Neutrophil (primary cell): ENCODE measurements around the gene SRSF11.
"Not testable (repeated sequence)": the region's sequence is repeated elsewhere in the genome, so short reads cannot be mapped to it uniquely, and the experiment has no call there.

Experiments
- H3K27ac ChIP-seq: fragments of 200-600 bp; sonication (generic); 2 replicates; pipeline ENCODE4 v1.5.1; 2016; ENCODE audit warnings: mild to moderate bottlenecking, moderate library complexity
- H3K27me3 ChIP-seq: fragments of 200-600 bp; sonication (generic); 2 replicates; pipeline ENCODE4 v1.6.0; 2016; ENCODE audit warnings: mild to moderate bottlenecking
- H3K36me3 ChIP-seq: fragments of 200-600 bp; sonication (generic); 2 replicates; pipeline ENCODE4 v1.5.1; 2017
- H3K4me1 ChIP-seq, 2 experiments: fragments of 200-600 bp in 1 of 2; sonication (generic) in 1 of 2; 1 replicate in 1 of 2; 2 replicates in 1 of 2; pipeline versions ENCODE4 v1.5.1 to v1.6.1; 2013 to 2016; ENCODE audit warnings: low read depth in 1 of 2, low read length in 1 of 2, mild to moderate bottlenecking in 1 of 2, moderate library complexity in 1 of 2; ENCODE audit not compliant: control insufficient read depth in 1 of 2, insufficient read depth in 1 of 2
- H3K4me3 ChIP-seq, 2 experiments: fragments of 200-600 bp in 1 of 2; sonication (generic) in 1 of 2; 1 replicate in 1 of 2; 2 replicates in 1 of 2; pipeline ENCODE4 v1.5.1; 2013 to 2016; ENCODE audit warnings: low read depth in 1 of 2, low read length in 1 of 2, mild to moderate bottlenecking in 1 of 2, moderate library complexity in 1 of 2
- H3K9me3 ChIP-seq: fragments of 200-600 bp; sonication (generic); 2 replicates; pipeline ENCODE4 v1.5.1; 2016
- TF ChIP-seq, protein P1 (sequence below): fragments of 200-600 bp; sonication (generic); IDR thresholded peaks from 2 replicates; pipeline ENCODE4 v1.5.1; 2016; ENCODE audit warnings: antibody characterized with exemption

The SRSF11 gene

DNA sequence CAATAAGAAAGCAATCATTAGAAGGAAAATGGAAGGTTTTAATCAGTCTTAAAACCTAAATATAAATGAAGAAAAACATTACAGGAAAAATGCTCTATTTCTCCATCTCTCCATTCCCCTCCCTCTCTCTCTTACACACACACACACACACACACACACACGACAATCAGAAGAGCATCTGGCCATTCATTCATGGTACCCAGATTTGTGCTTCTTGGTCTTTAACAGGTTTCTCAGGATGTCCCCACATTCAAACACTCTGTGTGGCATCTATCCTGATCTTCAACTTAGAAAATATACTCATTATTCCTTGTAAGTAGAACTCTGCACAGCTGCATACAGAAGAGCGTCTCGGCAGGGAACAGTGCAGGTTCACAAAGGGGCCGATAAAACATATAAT is 16.6 kb upstream of the SRSF11 start:
- Histone ChIP-seq H3K27me3 (no peaks in the 10 kb centered on the region), H3K36me3 (no peaks in the 10 kb centered on the region), H3K27ac (no peak overlapping the region), H3K4me3 (peak overlapping the region; percentile 62 to 76), H3K4me1 (peaks cover 15 to 25% of the 10 kb centered on the region in 2 experiments), H3K9me3 (no peaks in the 10 kb centered on the region)
- TF ChIP-seq, protein P1, sequence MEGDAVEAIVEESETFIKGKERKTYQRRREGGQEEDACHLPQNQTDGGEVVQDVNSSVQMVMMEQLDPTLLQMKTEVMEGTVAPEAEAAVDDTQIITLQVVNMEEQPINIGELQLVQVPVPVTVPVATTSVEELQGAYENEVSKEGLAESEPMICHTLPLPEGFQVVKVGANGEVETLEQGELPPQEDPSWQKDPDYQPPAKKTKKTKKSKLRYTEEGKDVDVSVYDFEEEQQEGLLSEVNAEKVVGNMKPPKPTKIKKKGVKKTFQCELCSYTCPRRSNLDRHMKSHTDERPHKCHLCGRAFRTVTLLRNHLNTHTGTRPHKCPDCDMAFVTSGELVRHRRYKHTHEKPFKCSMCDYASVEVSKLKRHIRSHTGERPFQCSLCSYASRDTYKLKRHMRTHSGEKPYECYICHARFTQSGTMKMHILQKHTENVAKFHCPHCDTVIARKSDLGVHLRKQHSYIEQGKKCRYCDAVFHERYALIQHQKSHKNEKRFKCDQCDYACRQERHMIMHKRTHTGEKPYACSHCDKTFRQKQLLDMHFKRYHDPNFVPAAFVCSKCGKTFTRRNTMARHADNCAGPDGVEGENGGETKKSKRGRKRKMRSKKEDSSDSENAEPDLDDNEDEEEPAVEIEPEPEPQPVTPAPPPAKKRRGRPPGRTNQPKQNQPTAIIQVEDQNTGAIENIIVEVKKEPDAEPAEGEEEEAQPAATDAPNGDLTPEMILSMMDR = no peak

DNA sequence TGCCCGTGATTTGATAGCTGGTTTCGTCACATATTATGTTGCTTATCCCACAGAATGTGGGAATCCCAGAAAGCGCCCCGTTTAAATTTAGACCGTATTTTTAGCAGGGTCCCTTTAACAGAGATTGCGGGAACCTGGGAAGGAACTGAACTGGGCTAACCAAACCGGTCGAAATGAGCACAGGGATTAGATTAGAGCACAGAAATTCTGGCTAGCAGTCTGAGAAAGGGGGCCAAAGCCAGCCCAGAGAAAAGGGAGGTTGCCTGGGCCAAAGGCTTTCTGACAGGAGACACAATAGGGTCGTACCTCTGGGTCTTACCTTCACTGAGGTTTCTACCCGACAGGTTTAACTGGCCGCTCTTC is 16.1 kb upstream of the SRSF11 start:
- peak overlapping the region; percentile 62 to 76 for H3K4me3 ChIP-seq
- H3K36me3 ChIP-seq = no peaks in the 10 kb centered on the region
- H3K9me3 ChIP-seq = no peaks in the 10 kb centered on the region
- no peaks in the 10 kb centered on the region for H3K27me3 ChIP-seq
- TF ChIP-seq, protein P1 = no peak
- peaks cover 15 to 25% of the 10 kb centered on the region in 2 experiments for H3K4me1 ChIP-seq
- H3K27ac ChIP-seq = peak overlapping the region; percentile 82

DNA sequence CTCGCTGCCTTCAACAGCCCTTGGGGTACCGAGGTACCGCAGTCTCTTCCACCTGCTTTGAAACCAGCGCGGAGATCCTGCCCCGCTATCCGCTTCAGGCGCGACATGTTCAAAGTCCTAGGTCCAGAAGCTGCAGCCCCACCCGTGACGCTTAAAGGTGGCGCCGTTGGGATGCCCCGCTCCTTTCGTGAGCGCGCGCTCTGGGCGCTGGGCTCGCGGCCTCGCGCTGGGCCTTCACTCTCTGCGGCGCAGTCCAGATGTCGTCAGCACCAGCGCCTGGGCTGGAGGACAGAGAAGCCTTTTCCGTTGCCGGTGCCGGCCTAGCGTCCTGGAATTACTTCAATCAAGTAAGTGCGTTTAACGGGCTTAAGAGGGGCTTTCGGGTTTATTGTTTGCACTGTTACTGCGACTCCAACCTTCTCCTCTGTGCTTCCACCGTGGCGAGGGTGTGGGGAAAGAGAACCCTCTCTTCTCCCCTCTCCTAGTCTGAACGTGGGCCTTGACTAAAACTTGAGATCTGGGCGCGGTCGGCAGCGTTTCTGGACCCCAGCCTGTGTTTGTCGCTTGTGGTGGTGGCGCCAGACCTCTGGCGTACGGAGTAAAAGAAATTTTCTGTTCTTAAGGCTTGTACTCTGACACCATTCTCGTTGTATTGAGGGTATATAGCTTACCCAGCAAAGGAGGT is 15.6 kb upstream of the SRSF11 start, which contains the start of gene LRRC40:
TSS of gene LRRC40 (minus strand) at position 146 of the 685 bp plus-strand sequence. CDS start at position 107, 39 bp downstream.
- Histone ChIP-seq H3K36me3 (no peaks in the 10 kb centered on the region), H3K27ac (peak within 1 kb of the TSS; percentile 82), H3K4me3 (peak within 1 kb of the TSS; percentile 62 to 76), H3K27me3 (no peaks in the 10 kb centered on the region), H3K9me3 (no peaks in the 10 kb centered on the region), H3K4me1 (peaks cover 15 to 25% of the 10 kb centered on the region in 2 experiments)
- TF ChIP-seq, protein P1 = no peak

DNA sequence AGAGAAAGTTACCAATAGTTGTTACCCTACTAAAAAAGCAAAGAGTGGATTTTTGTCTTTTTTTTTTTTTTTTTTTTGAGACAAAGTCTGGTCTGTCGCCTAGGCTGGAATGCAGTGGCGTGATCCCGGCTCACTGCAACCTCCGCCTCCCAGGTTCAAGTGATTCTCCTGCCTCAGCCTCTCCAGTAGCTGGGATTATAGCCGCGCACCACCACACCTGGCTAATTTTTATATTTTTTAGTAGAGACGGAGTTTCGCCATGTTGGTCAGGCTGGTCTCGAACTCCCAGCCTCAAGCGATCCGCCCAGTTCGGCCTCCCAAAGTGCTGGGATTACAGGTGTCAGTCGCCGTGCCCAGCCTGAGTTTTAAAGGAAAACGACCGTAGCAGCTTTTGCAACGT is 14.3 kb upstream of the SRSF11 start:
- not testable (repeated sequence) for H3K27me3 ChIP-seq, H3K9me3 ChIP-seq, H3K27ac ChIP-seq, H3K36me3 ChIP-seq, H3K4me3 ChIP-seq
- H3K4me1 ChIP-seq = peaks cover 15 to 25% of the 10 kb centered on the region in 2 experiments

DNA sequence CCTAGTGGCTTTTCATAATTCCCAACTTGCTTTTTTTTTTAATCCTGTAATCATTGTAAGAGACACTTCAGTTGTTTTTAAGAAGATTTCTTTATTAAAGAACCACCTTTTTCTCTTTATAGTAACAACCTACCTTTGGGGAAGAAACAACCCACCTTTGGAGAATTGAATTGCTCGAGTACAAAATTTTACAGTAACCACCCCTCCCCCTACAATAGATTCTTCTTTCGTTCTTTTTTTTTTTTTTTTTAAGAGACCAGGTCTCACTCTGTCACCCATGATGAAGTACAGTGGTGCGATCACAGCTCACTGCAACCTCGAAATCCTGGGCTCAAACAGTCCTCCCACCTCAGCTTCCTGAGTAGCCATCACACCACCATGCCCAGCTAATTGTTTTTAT is 13.7 kb upstream of the SRSF11 start:
- H3K27ac ChIP-seq = no peak overlapping the region
- TF ChIP-seq, protein P1 = no peak
- H3K4me1 ChIP-seq = peaks cover 15 to 25% of the 10 kb centered on the region in 2 experiments
- no peaks in the 10 kb centered on the region for H3K36me3 ChIP-seq
- no peak overlapping the region for H3K4me3 ChIP-seq
- no peaks in the 10 kb centered on the region for H3K9me3 ChIP-seq
- H3K27me3 ChIP-seq = no peaks in the 10 kb centered on the region

DNA sequence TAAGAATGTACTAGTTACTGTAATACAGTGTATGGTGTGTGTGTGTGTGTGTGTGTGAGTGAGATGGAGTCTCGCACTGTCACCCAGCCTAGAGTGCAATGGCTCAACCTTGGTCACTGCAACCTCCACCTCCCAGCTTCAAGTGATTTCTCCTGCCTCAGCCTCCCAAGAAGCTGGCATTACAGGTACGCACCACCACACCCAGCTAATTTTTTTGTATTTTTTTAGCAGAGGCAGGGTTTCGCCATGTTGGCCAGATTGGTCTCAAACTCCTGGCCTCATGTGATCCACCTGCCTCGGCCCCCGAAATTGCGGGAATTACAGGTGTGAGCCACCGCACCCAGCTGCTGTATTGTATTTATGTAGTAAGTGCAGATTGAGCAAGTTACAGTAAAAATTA is 12.9 kb upstream of the SRSF11 start:
- TF ChIP-seq, protein P1 = no peak
- Histone ChIP-seq H3K9me3 (no peaks in the 10 kb centered on the region), H3K27ac (no peak overlapping the region), H3K36me3 (no peaks in the 10 kb centered on the region), H3K27me3 (no peaks in the 10 kb centered on the region), H3K4me1 (peaks cover 15 to 25% of the 10 kb centered on the region in 2 experiments), H3K4me3 (no peak overlapping the region)
